H9 (cell line): ENCODE measurements around the gene PALM2AKAP2. TPM values are rescaled to one million over a fixed set of nuclear protein-coding genes. Genes with fewer than 3 reads are reported as not detected.

Source experiments
- DNase-seq: peaks from one replicate; pipeline ENCODE4 v3.0.0-alpha.2; 2017
- H2AFZ ChIP-seq: one replicate; pipeline ENCODE4 v1.6.1; 2013; ENCODE audit warnings: mild to moderate bottlenecking, low read length, control low read depth, moderate library complexity
- H2AK5ac ChIP-seq: 2 replicates; pipeline ENCODE4 v1.6.1; 2013; ENCODE audit warnings: low read length, control low read depth, mixed read lengths; ENCODE audit not compliant: insufficient read length
- H2BK120ac ChIP-seq: one replicate; pipeline ENCODE4 v1.6.1; 2013; ENCODE audit warnings: low read depth, mild to moderate bottlenecking, low read length, control low read depth, inconsistent platforms; ENCODE audit not compliant: poor library complexity, severe bottlenecking
- H2BK12ac ChIP-seq: 2 replicates; pipeline ENCODE4 v1.6.1; 2013; ENCODE audit warnings: low read length, control low read depth, mixed read lengths, low read depth; ENCODE audit not compliant: insufficient read length
- H2BK15ac ChIP-seq: 2 replicates; pipeline ENCODE4 v1.6.1; 2013; ENCODE audit warnings: low read depth, low read length, control low read depth
- H2BK20ac ChIP-seq: one replicate; pipeline ENCODE4 v1.6.1; 2013; ENCODE audit warnings: low read depth, mild to moderate bottlenecking, low read length, control low read depth, inconsistent platforms; ENCODE audit not compliant: poor library complexity, severe bottlenecking
- H2BK5ac ChIP-seq: 2 replicates; pipeline ENCODE4 v1.6.1; 2013; ENCODE audit warnings: low read length, control low read depth, mixed read lengths; ENCODE audit not compliant: insufficient read length
- H3K14ac ChIP-seq: 2 replicates; pipeline ENCODE4 v1.6.1; 2013; ENCODE audit warnings: low read length, control low read depth; ENCODE audit not compliant: insufficient read depth
- H3K18ac ChIP-seq: 2 replicates; pipeline ENCODE4 v1.6.1; 2013; ENCODE audit warnings: low read depth, mild to moderate bottlenecking, mixed read lengths, low read length, control low read depth; ENCODE audit not compliant: insufficient read length
- H3K23ac ChIP-seq: 2 replicates; pipeline ENCODE4 v1.6.1; 2013; ENCODE audit warnings: low read length, control low read depth, mixed read lengths, low read depth; ENCODE audit not compliant: insufficient read length
- H3K23me2 ChIP-seq: 2 replicates; pipeline ENCODE4 v1.6.1; 2013; ENCODE audit warnings: low read depth, mild to moderate bottlenecking, mixed read lengths, low read length, control low read depth; ENCODE audit not compliant: insufficient read length, poor library complexity, severe bottlenecking
- H3K27ac ChIP-seq: 2 replicates; pipeline ENCODE4 v1.5.1; 2013; ENCODE audit warnings: low read length, control low read depth, mixed read lengths, low read depth; ENCODE audit not compliant: insufficient read length
- H3K27me3 ChIP-seq: 2 replicates; pipeline ENCODE4 v1.6.1; 2013; ENCODE audit warnings: low read length, control low read depth, inconsistent platforms; ENCODE audit not compliant: insufficient read depth
- H3K4ac ChIP-seq: 2 replicates; pipeline ENCODE4 v1.6.1; 2013; ENCODE audit warnings: low read depth, mild to moderate bottlenecking, control low read depth, inconsistent platforms, low read length, moderate library complexity
- H3K4me1 ChIP-seq: 2 replicates; pipeline ENCODE4 v1.6.1; 2013; ENCODE audit warnings: low read length, control low read depth, inconsistent platforms; ENCODE audit not compliant: insufficient read depth
- H3K4me2 ChIP-seq: 2 replicates; pipeline ENCODE4 v1.6.1; 2013; ENCODE audit warnings: low read length, control low read depth, mixed read lengths; ENCODE audit not compliant: insufficient read length, insufficient read depth
- H3K56ac ChIP-seq: 2 replicates; pipeline ENCODE4 v1.6.1; 2013; ENCODE audit warnings: low read depth, mild to moderate bottlenecking, mixed read lengths, low read length, control low read depth; ENCODE audit not compliant: insufficient read length
- H3K79me1 ChIP-seq: 2 replicates; pipeline ENCODE4 v1.6.1; 2013; ENCODE audit warnings: low read depth, mild to moderate bottlenecking, moderate library complexity, low read length, control low read depth, inconsistent platforms; ENCODE audit not compliant: insufficient read depth, poor library complexity, severe bottlenecking
- H3K79me2 ChIP-seq: 2 replicates; pipeline ENCODE4 v1.6.1; 2013; ENCODE audit warnings: low read length, control low read depth, inconsistent platforms; ENCODE audit not compliant: insufficient read depth
- H3K9ac ChIP-seq: 2 replicates; pipeline ENCODE4 v1.6.1; 2013; ENCODE audit warnings: low read length, control low read depth, mixed read lengths; ENCODE audit not compliant: insufficient read length; ENCODE audit errors: extremely low read depth
- H3K9me3 ChIP-seq: one replicate; pipeline ENCODE4 v1.6.1; 2013; ENCODE audit warnings: low read depth, low read length, inconsistent platforms; ENCODE audit not compliant: control insufficient read depth
- H3T11ph ChIP-seq: one replicate; pipeline ENCODE4 v1.6.1; 2013; ENCODE audit warnings: mild to moderate bottlenecking, low read length, control low read depth, inconsistent platforms
- H4K20me1 ChIP-seq: one replicate; pipeline ENCODE4 v1.6.1; 2013; ENCODE audit not compliant: control insufficient read depth, insufficient read length, insufficient read depth
- H4K5ac ChIP-seq: 2 replicates; pipeline ENCODE4 v1.6.1; 2013; ENCODE audit warnings: low read depth, mild to moderate bottlenecking, mixed read lengths, low read length, control low read depth; ENCODE audit not compliant: insufficient read length
- H4K8ac ChIP-seq: replicated peaks from 2 replicates; pipeline ENCODE4 v1.6.1; 2013; ENCODE audit warnings: low read length, control low read depth, mixed read lengths, low read depth; ENCODE audit not compliant: insufficient read length
- H4K91ac ChIP-seq: 2 replicates; pipeline ENCODE4 v1.6.1; 2013; ENCODE audit warnings: low read depth, mild to moderate bottlenecking, moderate library complexity, mixed read lengths, low read length, control low read depth; ENCODE audit not compliant: insufficient read length
- H3K27ac Mint-ChIP-seq, 3 experiments: 2 replicates in 2 of 3; 3 replicates in 1 of 3; pipeline ENCODE4 v1.8.0; 2020 to 2021; ENCODE audit warnings: mixed read lengths in 3 of 3, mild to moderate bottlenecking in 1 of 3, moderate library complexity in 1 of 3
- H3K27me3 Mint-ChIP-seq: 2 replicates; pipeline ENCODE4 v1.8.0; 2021; ENCODE audit warnings: low read depth, mild to moderate bottlenecking, moderate library complexity, mixed read lengths
- H3K36me3 Mint-ChIP-seq, 3 experiments: 2 replicates in 2 of 3; 3 replicates in 1 of 3; pipeline ENCODE4 v1.8.0; 2020 to 2021; ENCODE audit warnings: low read depth in 3 of 3, mixed read lengths in 3 of 3; ENCODE audit not compliant: insufficient read depth in 1 of 3
- H3K4me1 Mint-ChIP-seq, 2 experiments: 2 replicates each; pipeline ENCODE4 v1.8.0; 2020; ENCODE audit warnings: mixed read lengths in 2 of 2
- H3K4me3 Mint-ChIP-seq, 2 experiments: 2 replicates in 1 of 2; 3 replicates in 1 of 2; pipeline ENCODE4 v1.8.0; 2020 to 2021; ENCODE audit warnings: mild to moderate bottlenecking in 2 of 2, mixed read lengths in 2 of 2, moderate library complexity in 1 of 2
- H3K9me3 Mint-ChIP-seq, 2 experiments: 2 replicates in 1 of 2; 3 replicates in 1 of 2; pipeline ENCODE4 v1.8.0; 2020; ENCODE audit warnings: mild to moderate bottlenecking in 2 of 2, mixed read lengths in 2 of 2, moderate library complexity in 1 of 2
- WGBS: extraction: QIAGEN DNeasy Blood & Tissue Kit; methylation state at CpG from one replicate; pipeline ENCODE4 v1.1.7; 2013; ENCODE audit warnings: missing lambda C conversion rate, low lambda C conversion rate, mixed read lengths; ENCODE audit not compliant: insufficient read length; ENCODE audit errors: extremely low coverage; 5-methylcytosine and 5-hydroxymethylcytosine counted together
- total RNA-seq: library from RNA; stranded (reverse); gene quantifications from 2 replicates; pipeline ENCODE4 v1.2.1, GENCODE V29; 2021
- TF ChIP-seq, protein P1 (sequence below): fragments of 200-600 bp; sonication (generic); conservative IDR thresholded peaks from 3 replicates; pipeline ENCODE4 v1.8.0; 2021; ENCODE audit warnings: antibody characterized with exemption, mild to moderate bottlenecking

The PALM2AKAP2 gene
- total RNA-seq, 1 experiment from 2014 or later, result 3.6 TPM

DNA sequence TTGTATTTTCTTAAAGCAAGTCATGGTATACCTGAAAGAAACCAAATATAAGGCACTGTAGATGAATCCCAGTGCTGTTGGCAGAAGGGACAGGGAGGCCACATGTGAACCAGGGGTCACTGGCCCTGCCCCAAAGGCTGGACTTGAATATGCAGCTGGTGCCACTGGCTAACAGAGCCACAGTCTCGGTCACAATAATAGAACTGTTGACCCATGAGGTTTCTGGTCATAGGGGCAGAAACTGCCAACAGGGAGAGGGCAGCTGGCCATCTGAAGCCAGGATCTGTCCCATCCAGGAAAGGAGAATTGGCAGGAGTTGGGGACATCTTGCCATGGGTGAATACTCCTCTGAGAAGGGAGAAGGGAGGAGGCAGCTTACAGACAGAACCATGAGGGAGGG lies 31.9 kb downstream of the PALM2AKAP2 start:
- Histone ChIP-seq H3K18ac (no peak overlapping the region), H3K4me1 (no peaks in the 10 kb centered on the region; the same call in 1 of the 2 replicates), H3K27me3 (no peaks in the 10 kb centered on the region), H3K4me2 (no peak overlapping the region), H3K23ac (no peak overlapping the region), H4K91ac (no peak overlapping the region), H4K8ac (no peak overlapping the region), H3K27ac (no peak overlapping the region), H3K23me2 (no peaks in the 10 kb centered on the region), H3K56ac (no peak overlapping the region), H4K20me1 (no peaks in the 10 kb centered on the region), H2BK15ac (no peak overlapping the region), H3K79me2 (no peaks in the 10 kb centered on the region), H3K14ac (no peak overlapping the region), H2BK120ac (no peak overlapping the region), H3K9me3 (no peaks in the 10 kb centered on the region), H4K5ac (no peak overlapping the region), H2BK20ac (no peak overlapping the region), H2AFZ (no peak overlapping the region), H2BK5ac (no peak overlapping the region), H3T11ph (no peak overlapping the region), H3K4ac (no peak overlapping the region), H3K79me1 (no peaks in the 10 kb centered on the region), H3K9ac (no peak overlapping the region), H2AK5ac (no peak overlapping the region), H2BK12ac (no peak overlapping the region)
- Mint-ChIP-seq H3K4me3 (no peak overlapping the region), H3K36me3 (peaks cover 0 to 10% (median 0%) of the 10 kb centered on the region in 3 experiments; a peak in 1 of 7 replicates), H3K4me1 (no peaks in the 10 kb centered on the region), H3K27ac (peak overlapping the region in 1 of 3 experiments; percentile 54; a peak in 1 of 7 replicates), H3K27me3 (no peaks in the 10 kb centered on the region), H3K9me3 (peaks cover 6% of the 10 kb centered on the region in 2 experiments; a peak in 4 of 5 replicates)
- TF ChIP-seq, protein P1, sequence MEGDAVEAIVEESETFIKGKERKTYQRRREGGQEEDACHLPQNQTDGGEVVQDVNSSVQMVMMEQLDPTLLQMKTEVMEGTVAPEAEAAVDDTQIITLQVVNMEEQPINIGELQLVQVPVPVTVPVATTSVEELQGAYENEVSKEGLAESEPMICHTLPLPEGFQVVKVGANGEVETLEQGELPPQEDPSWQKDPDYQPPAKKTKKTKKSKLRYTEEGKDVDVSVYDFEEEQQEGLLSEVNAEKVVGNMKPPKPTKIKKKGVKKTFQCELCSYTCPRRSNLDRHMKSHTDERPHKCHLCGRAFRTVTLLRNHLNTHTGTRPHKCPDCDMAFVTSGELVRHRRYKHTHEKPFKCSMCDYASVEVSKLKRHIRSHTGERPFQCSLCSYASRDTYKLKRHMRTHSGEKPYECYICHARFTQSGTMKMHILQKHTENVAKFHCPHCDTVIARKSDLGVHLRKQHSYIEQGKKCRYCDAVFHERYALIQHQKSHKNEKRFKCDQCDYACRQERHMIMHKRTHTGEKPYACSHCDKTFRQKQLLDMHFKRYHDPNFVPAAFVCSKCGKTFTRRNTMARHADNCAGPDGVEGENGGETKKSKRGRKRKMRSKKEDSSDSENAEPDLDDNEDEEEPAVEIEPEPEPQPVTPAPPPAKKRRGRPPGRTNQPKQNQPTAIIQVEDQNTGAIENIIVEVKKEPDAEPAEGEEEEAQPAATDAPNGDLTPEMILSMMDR, result no peak
- no CpG with 5 or more reads among the region's 1 CpG for WGBS
- no peak for DNase-seq
